ENCODE measurements around the gene FNDC3B.

The FNDC3B gene

GRCh38 chr3:172321035-172321434 lies 281.7 kb downstream of the FNDC3B start:
- peak; percentile 16 for DNase-seq

- no peak for DNase-seq
Observed at GRCh38 chr3:172323894-172324610, 284.7 kb downstream of the FNDC3B start.

- DNase-seq: no peak
Observed at GRCh38 chr3:172324611-172325203, 285.3 kb downstream of the FNDC3B start.

- DNase-seq: no peak
Observed at GRCh38 chr3:172325461-172325860, 286.1 kb downstream of the FNDC3B start.

- no peak for DNase-seq
Observed at GRCh38 chr3:172326993-172327392, 287.6 kb downstream of the FNDC3B start.

- DNase-seq: no peak
Observed at GRCh38 chr3:172328282-172328681, 288.9 kb downstream of the FNDC3B start.

GRCh38 chr3:172329070-172329469 lies 289.7 kb downstream of the FNDC3B start:
- no peak for DNase-seq

GRCh38 chr3:172330413-172330812 lies 291.0 kb downstream of the FNDC3B start:
- no peak for DNase-seq

- DNase-seq: peak; percentile 38
Observed at GRCh38 chr3:172332256-172333041, 293.1 kb downstream of the FNDC3B start.

GRCh38 chr3:172333042-172333377 lies 293.6 kb downstream of the FNDC3B start:
- no peak for DNase-seq

- DNase-seq: no peak
Observed at GRCh38 chr3:172333692-172334457, 294.5 kb downstream of the FNDC3B start.

- no peak for DNase-seq
Observed at GRCh38 chr3:172334671-172335207, 295.4 kb downstream of the FNDC3B start.

- DNase-seq: no peak
Observed at GRCh38 chr3:172339892-172340291, 300.5 kb downstream of the FNDC3B start.

GRCh38 chr3:172340583-172340982 lies 301.2 kb downstream of the FNDC3B start:
- DNase-seq: no peak

GRCh38 chr3:172341482-172342059 lies 302.2 kb downstream of the FNDC3B start:
- DNase-seq: peak; percentile 59

GRCh38 chr3:172342097-172342659 lies 302.8 kb downstream of the FNDC3B start:
- DNase-seq: no peak

- DNase-seq: no peak
Observed at GRCh38 chr3:172343117-172343516, 303.7 kb downstream of the FNDC3B start.

GRCh38 chr3:172343979-172344378 lies 304.6 kb downstream of the FNDC3B start:
- DNase-seq: no peak

- DNase-seq: no peak
Observed at GRCh38 chr3:172346161-172346560, 306.8 kb downstream of the FNDC3B start.

- no peak for DNase-seq
Observed at GRCh38 chr3:172347895-172348679, 308.7 kb downstream of the FNDC3B start.

GRCh38 chr3:172351895-172352466 lies 312.6 kb downstream of the FNDC3B start:
- DNase-seq: no peak

All from inflammatory macrophage treated with lipopolysaccharide for 4 hours (primary cell).